Stimulated activated CD8-positive, alpha-beta memory T cell treated with anti-CD3 and anti-CD28 coated beads, Interleukin-7, amount 100 ng/mL, for 24 hours (primary cell): ENCODE data around the gene GATA1.

ENCODE experiments used
- DNase-seq: peaks from one replicate; pipeline ENCODE4 v3.0.0-alpha.2; 2020; ENCODE audit warnings: low read depth

Gene GATA1

GRCh38 chrX:48785540-48786214 lies 713 bp upstream of the GATA1 start:
- DNase-seq, result no peak

- no peak for DNase-seq
Observed at GRCh38 chrX:48786825-48787504, 575 bp downstream of the GATA1 start.

GRCh38 chrX:48787505-48788443 lies 1.4 kb downstream of the GATA1 start:
- no peak for DNase-seq

- no peak for DNase-seq
Observed at GRCh38 chrX:48789366-48790220, 3.2 kb downstream of the GATA1 start.

- DNase-seq, result no peak
Observed at GRCh38 chrX:48790477-48790876, 4.1 kb downstream of the GATA1 start.

GRCh38 chrX:48791063-48791820 lies 4.9 kb downstream of the GATA1 start:
- DNase-seq, result no peak

- no peak for DNase-seq
Observed at GRCh38 chrX:48792219-48792618, 5.8 kb downstream of the GATA1 start.

GRCh38 chrX:48793935-48794334 lies 7.5 kb downstream of the GATA1 start:
- no peak for DNase-seq

GRCh38 chrX:48794340-48794910 lies 8.0 kb downstream of the GATA1 start:
- no peak for DNase-seq

- no peak for DNase-seq
Observed at GRCh38 chrX:48794911-48795515, 8.6 kb downstream of the GATA1 start.

- no peak for DNase-seq
Observed at GRCh38 chrX:48798318-48798717, 11.9 kb downstream of the GATA1 start.

- DNase-seq, result no peak
Observed at GRCh38 chrX:48800574-48801279, 14.3 kb downstream of the GATA1 start.

- peak; percentile 78 for DNase-seq
Observed at GRCh38 chrX:48801280-48802088, 15.1 kb downstream of the GATA1 start, which contains the start of gene HDAC6. Gene HDAC6, plus strand, starts transcription at chrX:48802067. Its CDS starts 626 bp downstream, at chrX:48802693.

GRCh38 chrX:48802089-48802904 lies 15.9 kb downstream of the GATA1 start:
- DNase-seq, result peak; percentile 41

- DNase-seq, result no peak
Observed at GRCh38 chrX:48802905-48803200, 16.5 kb downstream of the GATA1 start.

GRCh38 chrX:48806081-48806480 lies 19.7 kb downstream of the GATA1 start:
- no peak for DNase-seq

- DNase-seq, result no peak
Observed at GRCh38 chrX:48813644-48814043, 27.3 kb downstream of the GATA1 start.

GRCh38 chrX:48814722-48815121 lies 28.3 kb downstream of the GATA1 start:
- no peak for DNase-seq
